Measurements from ENCODE around the gene CDH2. TPM values are rescaled to one million over a fixed set of nuclear protein-coding genes. Genes with fewer than 3 reads are reported as not detected.

The CDH2 gene
- polyA plus RNA-seq, 1 donor from 2014 or later = 199 TPM

DNA sequence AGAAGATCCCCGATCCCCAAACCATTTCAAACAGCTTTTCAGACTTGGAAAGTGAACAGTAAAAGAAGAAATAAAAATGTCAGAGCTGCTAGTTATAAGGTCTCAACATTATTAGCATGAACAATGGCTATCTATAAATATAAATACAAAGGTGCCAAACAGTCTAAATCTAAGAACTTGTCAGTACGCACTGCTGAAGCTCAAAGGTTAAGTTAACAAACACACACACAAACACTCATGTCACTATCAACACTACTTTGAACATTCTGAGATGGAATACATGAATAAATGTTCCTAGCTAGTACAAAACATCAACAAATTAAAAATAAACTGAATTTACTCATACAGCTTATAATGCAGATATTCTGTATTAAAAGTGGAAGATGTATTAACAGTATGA is 108.7 kb downstream of the CDH2 start:
- no peak overlapping the region for H3K4me3 ChIP-seq (ENCODE audit: low read length)
- H3K27me3 ChIP-seq (ENCODE audit: insufficient read depth, low read depth, low read length) = no peaks in the 10 kb centered on the region
- H3K27ac ChIP-seq (ENCODE audit: low read length) = no peak overlapping the region
- no peaks in the 10 kb centered on the region for H3K9me2 ChIP-seq (ENCODE audit: insufficient read depth, low read length)
- no peaks in the 10 kb centered on the region for H3K36me3 ChIP-seq (ENCODE audit: insufficient read depth, low read length)
- H3K4me2 ChIP-seq (ENCODE audit: low read length) = no peak overlapping the region
- no peaks in the 10 kb centered on the region for H3K9me3 ChIP-seq (ENCODE audit: low read length)
- H2AFZ ChIP-seq (ENCODE audit: low read depth, low read length) = no peak overlapping the region
- peaks cover 4% of the 10 kb centered on the region for H3F3A ChIP-seq (ENCODE audit: insufficient read depth, low read length, poor library complexity, severe bottlenecking)
- TF ChIP-seq, protein P1, sequence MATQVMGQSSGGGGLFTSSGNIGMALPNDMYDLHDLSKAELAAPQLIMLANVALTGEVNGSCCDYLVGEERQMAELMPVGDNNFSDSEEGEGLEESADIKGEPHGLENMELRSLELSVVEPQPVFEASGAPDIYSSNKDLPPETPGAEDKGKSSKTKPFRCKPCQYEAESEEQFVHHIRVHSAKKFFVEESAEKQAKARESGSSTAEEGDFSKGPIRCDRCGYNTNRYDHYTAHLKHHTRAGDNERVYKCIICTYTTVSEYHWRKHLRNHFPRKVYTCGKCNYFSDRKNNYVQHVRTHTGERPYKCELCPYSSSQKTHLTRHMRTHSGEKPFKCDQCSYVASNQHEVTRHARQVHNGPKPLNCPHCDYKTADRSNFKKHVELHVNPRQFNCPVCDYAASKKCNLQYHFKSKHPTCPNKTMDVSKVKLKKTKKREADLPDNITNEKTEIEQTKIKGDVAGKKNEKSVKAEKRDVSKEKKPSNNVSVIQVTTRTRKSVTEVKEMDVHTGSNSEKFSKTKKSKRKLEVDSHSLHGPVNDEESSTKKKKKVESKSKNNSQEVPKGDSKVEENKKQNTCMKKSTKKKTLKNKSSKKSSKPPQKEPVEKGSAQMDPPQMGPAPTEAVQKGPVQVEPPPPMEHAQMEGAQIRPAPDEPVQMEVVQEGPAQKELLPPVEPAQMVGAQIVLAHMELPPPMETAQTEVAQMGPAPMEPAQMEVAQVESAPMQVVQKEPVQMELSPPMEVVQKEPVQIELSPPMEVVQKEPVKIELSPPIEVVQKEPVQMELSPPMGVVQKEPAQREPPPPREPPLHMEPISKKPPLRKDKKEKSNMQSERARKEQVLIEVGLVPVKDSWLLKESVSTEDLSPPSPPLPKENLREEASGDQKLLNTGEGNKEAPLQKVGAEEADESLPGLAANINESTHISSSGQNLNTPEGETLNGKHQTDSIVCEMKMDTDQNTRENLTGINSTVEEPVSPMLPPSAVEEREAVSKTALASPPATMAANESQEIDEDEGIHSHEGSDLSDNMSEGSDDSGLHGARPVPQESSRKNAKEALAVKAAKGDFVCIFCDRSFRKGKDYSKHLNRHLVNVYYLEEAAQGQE (IDR thresholded peaks at IDR 0.05; ENCODE audit: borderline replicate concordance) = no peak
- TF ChIP-seq POLR2AphosphoS5 (IDR thresholded peaks at IDR 0.05) = no peak
- no peak for TF ChIP-seq MXI1 (conservative IDR thresholded peaks at IDR 0.05; ENCODE audit: poor library complexity, severe bottlenecking)
- TF ChIP-seq, protein P2, sequence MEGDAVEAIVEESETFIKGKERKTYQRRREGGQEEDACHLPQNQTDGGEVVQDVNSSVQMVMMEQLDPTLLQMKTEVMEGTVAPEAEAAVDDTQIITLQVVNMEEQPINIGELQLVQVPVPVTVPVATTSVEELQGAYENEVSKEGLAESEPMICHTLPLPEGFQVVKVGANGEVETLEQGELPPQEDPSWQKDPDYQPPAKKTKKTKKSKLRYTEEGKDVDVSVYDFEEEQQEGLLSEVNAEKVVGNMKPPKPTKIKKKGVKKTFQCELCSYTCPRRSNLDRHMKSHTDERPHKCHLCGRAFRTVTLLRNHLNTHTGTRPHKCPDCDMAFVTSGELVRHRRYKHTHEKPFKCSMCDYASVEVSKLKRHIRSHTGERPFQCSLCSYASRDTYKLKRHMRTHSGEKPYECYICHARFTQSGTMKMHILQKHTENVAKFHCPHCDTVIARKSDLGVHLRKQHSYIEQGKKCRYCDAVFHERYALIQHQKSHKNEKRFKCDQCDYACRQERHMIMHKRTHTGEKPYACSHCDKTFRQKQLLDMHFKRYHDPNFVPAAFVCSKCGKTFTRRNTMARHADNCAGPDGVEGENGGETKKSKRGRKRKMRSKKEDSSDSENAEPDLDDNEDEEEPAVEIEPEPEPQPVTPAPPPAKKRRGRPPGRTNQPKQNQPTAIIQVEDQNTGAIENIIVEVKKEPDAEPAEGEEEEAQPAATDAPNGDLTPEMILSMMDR (IDR thresholded peaks at IDR 0.05; ENCODE audit: poor library complexity, severe bottlenecking) = no peak
- TF ChIP-seq TAF1 (IDR thresholded peaks at IDR 0.05; ENCODE audit: low read depth) = no peak
- TF ChIP-seq EP300 (conservative IDR thresholded peaks at IDR 0.05; ENCODE audit: poor library complexity, severe bottlenecking) = no peak
- TF ChIP-seq RAD21 (conservative IDR thresholded peaks at IDR 0.05) = no peak
- TF ChIP-seq EZH2 (IDR thresholded peaks at IDR 0.05; ENCODE audit: borderline replicate concordance, insufficient read depth, low read length, poor library complexity, severe bottlenecking) = no peak
- no peak for TF ChIP-seq SMC3 (conservative IDR thresholded peaks at IDR 0.05; ENCODE audit: poor library complexity)
- H3K79me2 ChIP-seq (replicated peaks; ENCODE audit: insufficient read depth, low read length) = peaks cover 99% of the 10 kb centered on the region
- no peak overlapping the region for H3K9ac ChIP-seq (ENCODE audit: low read length)
- H4K20me1 ChIP-seq (ENCODE audit: insufficient read depth) = peaks cover 6% of the 10 kb centered on the region

DNA sequence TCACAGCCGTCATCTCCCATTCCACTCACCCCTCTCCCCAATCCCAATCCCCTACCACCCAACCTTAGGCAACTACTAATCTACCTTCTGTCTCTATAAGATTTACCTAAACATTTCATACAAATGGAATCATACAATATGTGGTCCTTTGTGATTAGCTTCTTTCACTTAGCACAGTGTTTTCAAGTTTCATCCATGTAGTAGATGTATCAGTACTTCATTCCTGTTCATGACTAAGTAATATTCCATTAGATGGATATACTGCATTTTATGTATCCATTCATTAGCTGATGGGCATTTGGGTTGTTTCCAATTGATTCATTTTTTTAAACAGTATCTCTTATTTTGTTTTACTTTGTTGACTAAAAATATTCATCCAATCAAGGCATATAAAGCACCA is 109.6 kb downstream of the CDH2 start:
- Histone ChIP-seq H3F3A (ENCODE audit: insufficient read depth, low read length, poor library complexity, severe bottlenecking) (peaks cover 4% of the 10 kb centered on the region), H3K9me2 (ENCODE audit: insufficient read depth, low read length) (no peaks in the 10 kb centered on the region), H4K20me1 (ENCODE audit: insufficient read depth) (peaks cover 6% of the 10 kb centered on the region), H3K9ac (ENCODE audit: low read length) (no peak overlapping the region), H2AFZ (ENCODE audit: low read depth, low read length) (no peak overlapping the region), H3K4me2 (ENCODE audit: low read length) (no peak overlapping the region), H3K9me3 (ENCODE audit: low read length) (no peaks in the 10 kb centered on the region), H3K27me3 (ENCODE audit: insufficient read depth, low read depth, low read length) (no peaks in the 10 kb centered on the region), H3K27ac (ENCODE audit: low read length) (no peak overlapping the region), H3K4me3 (ENCODE audit: low read length) (no peak overlapping the region), H3K79me2 (replicated peaks; ENCODE audit: insufficient read depth, low read length) (peaks cover 99% of the 10 kb centered on the region), H3K36me3 (ENCODE audit: insufficient read depth, low read length) (no peaks in the 10 kb centered on the region)
- no peak for TF ChIP-seq EP300 (conservative IDR thresholded peaks at IDR 0.05; ENCODE audit: poor library complexity, severe bottlenecking)
- TF ChIP-seq MXI1 (conservative IDR thresholded peaks at IDR 0.05; ENCODE audit: poor library complexity, severe bottlenecking) = no peak
- TF ChIP-seq, protein P1 (IDR thresholded peaks at IDR 0.05; ENCODE audit: borderline replicate concordance) = no peak
- TF ChIP-seq, protein P2 (IDR thresholded peaks at IDR 0.05; ENCODE audit: poor library complexity, severe bottlenecking) = no peak
- no peak for TF ChIP-seq SMC3 (conservative IDR thresholded peaks at IDR 0.05; ENCODE audit: poor library complexity)
- TF ChIP-seq EZH2 (IDR thresholded peaks at IDR 0.05; ENCODE audit: borderline replicate concordance, insufficient read depth, low read length, poor library complexity, severe bottlenecking) = no peak
- TF ChIP-seq TAF1 (IDR thresholded peaks at IDR 0.05; ENCODE audit: low read depth) = no peak
